GM19023 (cell line): Measurements from ENCODE around the gene RIPK4.
"Not testable (repeated sequence)": the region's sequence is repeated elsewhere in the genome, so short reads cannot be mapped to it uniquely, and the experiment has no call there.

ENCODE experiments used
- ATAC-seq: cut with Tn5 transposase; IDR thresholded peaks from one replicate; pipeline ENCODE4 v1.9.1; 2021; ENCODE audit warnings: mild to moderate bottlenecking, moderate library complexity; ENCODE audit not compliant: unreplicated experiment

RIPK4 gene

DNA sequence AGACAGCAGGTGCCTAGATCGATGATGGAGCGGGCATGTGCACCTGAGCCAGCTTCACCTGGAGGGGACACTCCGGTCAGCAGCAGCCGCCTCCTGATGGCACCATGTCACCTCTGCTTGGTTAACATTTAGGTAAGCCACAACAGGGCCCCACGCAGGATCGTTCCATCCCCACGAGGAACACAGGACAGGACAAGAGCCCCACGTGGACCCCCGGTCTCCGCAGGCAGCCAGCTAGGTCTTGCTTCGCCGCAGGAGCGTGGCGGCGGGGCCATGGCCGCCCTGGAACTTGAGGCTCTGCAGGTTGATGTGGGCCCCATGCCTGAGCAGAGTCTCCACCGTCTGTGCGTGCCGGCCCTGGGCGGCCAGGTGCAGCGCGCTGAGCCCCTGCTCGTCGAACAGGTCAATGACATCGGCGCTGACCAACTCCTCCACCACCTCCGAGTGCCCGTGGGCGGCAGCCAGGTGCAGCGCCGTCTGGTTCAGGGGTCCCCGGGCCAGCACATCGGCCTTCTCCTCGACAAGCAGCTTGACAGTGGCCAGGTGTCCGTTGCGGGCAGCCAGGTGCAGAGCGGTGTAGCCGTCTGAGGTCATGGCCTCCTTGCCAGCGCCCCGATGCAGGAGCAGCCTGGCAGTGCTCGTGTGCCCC is 26.1 kb downstream of the RIPK4 start:
- ATAC-seq = no peak

DNA sequence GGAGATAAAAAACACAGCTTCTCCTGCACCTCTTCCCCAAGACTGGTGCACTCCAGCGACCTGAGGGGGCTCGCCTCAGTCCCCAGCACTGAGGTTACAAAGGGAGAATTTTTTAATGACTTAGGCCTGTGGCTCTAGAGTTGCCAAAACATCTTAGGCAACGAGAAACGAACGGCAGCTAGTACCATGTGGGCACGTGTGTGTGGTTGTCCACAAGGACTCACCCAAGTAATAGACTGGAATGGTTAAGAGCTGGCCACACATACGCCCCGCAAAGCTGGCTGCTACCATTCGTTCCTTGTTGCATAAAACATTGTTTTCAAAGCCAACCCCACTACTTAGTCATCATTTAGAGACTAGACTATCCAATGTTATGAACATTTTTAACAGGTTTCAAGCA is 26.9 kb downstream of the RIPK4 start:
- no peak for ATAC-seq

DNA sequence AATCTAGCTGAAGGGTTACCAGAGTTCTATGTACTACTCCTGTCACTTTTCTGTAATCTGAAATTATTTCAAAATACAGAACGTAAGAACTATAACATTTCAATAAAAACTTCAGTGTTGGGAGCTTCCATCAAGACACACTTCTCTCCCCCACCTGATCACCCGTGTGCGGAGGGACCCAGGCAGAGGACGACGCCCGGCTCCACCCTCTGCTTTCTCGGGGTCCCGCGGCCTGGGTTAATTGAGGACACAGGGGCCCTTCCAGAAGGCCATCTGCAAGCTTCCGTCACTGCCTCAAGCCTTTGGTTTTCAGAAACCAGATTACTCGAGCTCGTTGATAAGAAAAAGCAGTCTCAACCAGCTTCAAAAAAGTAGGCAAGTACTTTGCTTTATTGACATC is 27.8 kb downstream of the RIPK4 start:
- no peak for ATAC-seq

DNA sequence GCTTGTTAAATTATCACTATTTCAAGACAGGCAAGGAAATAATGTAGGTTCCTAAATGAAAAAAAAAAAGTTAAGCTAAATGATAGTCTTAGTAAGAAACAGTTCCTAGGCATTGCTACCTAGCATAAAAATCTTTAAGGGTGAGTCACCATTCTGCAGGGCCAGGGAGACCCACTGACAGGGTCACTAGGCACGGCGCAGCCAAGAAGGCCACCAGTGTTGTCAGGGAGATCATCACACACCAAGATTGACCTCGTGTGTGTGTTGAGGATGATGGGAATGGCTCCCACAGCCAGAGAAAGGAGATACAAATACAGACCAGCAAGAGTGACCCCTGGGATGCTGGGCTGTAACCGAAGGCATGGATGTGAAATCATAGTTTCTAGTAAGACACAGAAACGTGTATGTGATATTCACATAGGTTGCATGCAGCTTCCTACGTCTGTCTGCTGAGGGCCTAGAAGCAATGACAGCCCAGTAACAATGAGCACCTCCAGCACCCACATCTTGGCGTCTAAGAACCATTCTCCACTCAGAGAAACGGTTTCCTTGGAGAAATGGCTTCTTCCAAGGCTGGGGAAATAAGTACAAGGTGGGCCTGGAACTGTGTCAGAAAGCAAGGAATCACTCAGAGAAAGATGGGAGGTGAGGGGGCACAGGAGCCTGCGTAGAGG is 29.1 kb downstream of the RIPK4 start:
- no peak for ATAC-seq

DNA sequence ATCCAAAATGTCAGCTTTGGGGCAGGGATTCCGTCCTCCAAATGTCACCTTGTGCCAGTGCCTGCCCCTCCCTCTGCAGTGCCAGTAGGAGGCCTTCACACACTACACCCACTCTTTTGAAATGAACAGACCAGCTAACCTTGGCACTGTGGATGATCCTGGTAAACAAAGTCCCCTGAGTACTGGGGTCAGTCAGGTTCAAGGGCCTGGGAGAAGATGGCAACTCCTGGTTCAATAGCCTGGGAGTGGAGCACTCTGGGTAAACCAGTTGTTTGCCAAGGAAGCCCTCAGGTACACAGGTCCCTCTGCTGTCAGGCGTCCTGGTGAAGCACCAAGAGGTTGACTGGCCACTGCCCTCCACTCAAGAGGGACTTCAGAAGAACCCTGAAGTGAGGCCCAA is 30.4 kb downstream of the RIPK4 start:
- ATAC-seq = no peak

DNA sequence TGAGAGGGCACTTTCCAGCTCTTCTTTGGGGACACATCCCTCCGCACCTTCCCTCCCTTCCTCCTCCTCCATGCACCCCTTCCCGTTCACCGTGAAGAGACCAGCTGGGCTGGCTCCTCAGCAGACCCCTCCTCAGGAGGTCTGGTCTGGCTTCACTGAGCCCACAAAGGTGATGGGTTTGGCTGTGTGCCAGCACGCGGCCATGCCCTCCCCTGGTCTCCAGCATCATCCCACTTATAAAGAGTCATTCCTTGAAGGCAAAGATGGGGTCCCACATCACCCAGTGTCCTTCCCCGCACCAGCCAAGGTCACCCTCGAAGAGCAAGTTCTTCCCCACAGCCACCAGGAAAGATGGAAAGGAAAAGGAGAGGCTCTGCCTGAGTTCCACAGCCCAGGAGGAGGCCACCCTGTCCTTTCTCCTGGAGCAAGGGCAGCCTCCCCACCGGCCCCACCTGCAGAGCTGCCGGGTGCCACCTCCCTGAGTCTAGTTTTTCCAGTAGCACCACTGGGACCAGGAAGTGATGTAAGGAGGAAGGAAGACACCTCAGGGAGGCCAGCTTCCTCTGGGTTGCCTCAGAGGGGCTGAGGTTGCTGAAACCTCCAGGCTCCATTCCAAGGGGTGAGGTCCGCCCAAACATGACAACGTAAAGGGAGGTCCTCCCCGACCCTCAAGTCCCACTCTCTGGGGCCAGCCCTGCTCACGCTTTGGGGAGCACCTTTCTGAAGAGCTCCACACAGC is 32.7 kb downstream of the RIPK4 start:
- no peak for ATAC-seq

DNA sequence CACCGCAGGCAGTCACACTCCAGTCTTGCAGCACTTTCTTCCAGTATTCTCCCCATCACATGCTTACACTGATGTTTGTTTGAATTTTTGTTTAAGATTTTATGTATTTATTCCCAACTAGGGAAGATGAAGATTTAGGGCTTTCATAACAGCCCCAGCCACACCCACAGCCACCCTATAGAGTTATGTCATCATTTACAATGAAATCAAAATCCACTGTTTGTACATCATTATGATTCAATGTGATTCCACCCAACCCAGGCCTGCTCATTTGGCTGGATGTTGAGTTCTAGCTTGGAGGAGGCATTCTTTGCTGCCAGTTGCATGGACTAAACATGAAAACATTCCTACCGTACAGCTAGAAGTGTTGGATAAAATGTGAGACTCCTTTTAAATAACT is 35.8 kb downstream of the RIPK4 start:
- ATAC-seq = no peak

DNA sequence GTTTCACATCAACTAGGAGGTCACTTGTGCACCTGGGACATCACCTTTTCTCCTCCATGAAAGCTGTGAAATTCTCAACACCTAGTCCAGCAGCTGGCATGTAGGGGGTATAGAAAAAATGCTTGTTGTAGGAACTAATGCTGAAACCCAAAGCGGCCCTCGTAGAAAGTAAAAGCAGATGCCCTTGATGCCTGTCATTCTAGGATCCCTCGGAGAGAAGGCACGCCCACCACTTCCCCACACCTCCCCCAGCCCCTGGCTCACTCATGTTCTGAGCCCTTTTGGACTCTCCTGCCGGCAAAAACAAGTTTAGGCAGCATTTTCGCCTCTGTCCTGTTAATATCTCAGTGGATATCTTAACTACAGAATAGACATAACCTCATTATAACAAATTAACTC is 36.5 kb downstream of the RIPK4 start:
- ATAC-seq = no peak

DNA sequence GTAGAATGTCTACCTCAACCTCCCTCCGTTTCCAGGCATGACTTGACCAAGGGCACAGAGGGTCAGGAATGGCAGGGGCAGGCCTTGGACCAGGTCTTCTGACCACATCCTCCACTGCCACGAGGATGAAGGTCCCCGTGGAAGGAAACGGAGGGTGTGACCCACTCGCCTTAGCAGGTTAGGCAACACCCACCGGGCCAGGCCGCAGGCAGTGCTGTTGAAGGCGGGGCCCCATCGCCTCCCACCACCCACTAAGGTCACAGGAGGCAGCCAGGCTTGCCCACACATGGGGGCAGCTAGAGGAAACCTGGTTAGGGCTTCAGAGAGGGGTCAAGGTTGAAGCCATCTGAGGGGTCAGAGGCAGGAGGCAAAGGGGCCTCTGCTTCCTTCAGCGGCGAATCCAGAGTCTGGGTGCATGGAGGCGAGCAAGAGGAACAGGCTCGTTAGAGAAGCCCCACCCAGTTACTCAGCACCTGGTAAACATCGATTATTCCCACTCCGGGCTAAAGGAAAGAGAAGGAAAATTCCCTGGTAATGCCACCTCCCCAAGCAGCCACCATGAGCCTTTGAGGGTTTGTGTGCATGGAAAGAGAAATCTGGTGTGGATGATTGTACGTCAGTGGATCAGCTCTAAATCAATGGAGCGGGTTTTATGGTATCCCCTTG is 37.0 kb downstream of the RIPK4 start:
- no peak for ATAC-seq

DNA sequence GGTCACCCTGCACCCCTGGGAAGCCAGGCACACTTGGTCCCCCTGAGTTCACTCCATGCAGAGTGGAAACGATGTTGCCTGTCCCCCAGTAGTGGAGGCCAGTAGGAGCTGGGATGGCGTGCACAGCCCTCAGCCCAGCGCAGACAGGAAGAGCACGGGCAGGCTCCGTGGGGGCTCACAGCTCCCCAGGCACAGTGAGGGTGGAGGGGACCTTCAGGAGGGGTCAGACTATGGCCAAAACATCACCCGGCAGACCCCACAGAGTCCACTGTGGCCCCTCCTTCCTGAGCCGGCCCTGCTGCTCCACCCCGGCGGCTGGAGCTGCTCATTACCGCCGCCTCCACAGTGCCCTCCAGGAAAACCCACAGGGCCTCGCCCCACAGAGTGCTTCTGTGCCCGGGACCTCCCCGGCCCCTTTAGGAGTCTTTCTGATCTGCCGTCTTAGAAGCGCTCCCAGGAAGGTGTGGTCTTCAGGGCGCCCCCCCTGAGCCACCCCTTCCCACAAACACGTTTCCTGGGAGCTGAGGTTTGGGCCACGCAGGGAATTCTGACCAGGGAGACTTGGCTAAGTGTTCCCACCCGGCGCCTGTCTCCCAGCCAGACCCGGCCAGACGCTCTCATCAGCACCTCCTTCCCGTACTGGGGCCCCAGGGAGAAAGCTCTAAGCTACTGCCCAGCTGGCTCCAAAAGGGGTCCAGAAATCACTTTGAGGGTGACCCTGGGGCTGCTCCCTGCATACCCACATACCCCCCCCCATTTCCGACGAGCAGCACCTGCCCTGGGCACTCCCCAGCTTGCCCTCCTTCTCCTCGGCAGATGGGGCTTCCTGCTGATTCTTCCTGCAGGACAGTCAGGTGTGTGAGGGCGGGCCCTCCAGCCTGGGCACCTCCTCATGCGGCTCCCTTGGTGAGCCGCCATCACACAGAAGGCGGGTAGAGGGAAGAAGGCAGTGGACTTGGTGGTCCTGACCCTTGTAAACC is 38.8 kb downstream of the RIPK4 start:
- ATAC-seq = no peak

DNA sequence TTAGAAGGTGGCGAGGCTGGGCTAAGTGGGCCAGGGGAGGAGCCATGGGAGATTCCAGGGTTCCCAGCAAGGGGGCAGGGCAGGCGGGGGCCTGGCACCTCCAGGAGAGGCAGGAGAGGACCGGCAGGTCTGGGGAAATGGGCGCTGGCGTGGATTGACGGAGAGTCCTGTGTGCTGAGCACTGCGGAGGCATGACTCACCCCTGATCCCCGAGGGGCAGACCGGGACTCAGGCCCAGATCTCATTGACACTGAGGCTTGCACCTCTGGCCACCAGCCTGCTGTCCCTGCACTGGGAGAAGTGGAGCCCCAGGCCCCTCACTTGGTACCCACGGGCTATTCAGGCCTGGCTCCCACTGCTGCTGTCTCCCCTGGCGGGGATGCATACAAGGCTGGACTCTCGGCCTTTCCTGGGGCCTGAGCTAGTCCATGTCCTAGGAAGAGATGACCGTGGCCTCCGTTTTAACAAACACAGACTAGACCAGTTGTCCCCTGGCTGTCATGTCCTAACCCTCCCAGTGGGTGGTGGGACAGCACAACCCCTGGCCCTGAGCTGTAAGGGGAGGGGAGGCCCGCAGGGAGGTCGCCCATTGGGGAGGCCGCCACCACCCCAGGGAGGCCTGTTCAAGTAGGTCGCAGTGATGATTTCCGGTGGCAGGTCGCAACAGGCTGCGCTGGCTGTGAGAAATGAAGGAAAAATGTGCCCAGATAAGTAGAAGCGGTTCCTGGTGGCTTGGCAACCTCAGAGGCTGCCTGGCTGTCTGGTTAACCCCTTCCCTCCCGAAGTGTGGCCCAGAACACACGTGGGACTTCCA is 39.7 kb downstream of the RIPK4 start:
- ATAC-seq = no peak

DNA sequence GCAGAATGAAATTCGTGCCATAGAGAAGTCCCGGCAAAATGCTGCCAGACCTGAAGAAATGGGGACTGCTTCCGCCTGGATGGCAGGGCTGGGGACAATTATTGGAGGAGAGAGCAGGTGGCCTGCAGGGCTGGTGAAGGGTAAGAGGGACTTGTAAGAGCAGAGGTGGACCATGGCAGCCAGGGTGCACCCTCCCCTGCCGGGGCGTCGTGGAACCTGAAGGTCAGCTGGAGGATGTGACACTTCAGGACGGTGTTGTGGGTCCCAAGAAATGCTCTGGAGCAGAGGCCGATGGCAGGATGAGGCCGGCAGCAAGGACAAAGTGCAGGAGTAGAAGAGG is 40.3 kb downstream of the RIPK4 start:
- no peak for ATAC-seq

DNA sequence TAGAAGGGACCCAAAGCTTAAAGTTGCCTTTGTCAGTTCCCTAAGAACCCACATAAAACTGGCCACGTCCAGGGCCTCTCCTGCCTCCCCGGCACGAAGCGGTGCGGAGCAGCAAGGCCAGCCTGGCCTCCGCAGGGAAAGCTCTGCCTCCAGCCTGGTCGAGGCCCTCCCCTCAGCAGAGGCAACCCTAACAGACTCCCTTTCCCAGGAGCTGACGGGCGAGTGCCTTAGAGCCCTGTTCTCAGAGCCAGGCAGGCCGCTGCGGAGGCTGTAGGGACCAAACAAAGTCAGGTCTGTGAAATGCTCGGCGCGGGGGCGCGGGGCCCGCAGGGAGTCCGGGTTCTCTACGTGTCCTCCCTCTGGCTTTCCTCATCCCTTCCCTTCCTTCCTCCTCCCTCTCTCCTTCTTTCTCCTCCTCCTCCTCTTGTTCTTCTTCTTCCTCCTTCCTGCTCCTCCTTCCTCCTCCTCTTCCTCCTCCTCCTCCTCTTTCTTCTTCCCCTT is 40.7 kb downstream of the RIPK4 start:
- no peak for ATAC-seq

DNA sequence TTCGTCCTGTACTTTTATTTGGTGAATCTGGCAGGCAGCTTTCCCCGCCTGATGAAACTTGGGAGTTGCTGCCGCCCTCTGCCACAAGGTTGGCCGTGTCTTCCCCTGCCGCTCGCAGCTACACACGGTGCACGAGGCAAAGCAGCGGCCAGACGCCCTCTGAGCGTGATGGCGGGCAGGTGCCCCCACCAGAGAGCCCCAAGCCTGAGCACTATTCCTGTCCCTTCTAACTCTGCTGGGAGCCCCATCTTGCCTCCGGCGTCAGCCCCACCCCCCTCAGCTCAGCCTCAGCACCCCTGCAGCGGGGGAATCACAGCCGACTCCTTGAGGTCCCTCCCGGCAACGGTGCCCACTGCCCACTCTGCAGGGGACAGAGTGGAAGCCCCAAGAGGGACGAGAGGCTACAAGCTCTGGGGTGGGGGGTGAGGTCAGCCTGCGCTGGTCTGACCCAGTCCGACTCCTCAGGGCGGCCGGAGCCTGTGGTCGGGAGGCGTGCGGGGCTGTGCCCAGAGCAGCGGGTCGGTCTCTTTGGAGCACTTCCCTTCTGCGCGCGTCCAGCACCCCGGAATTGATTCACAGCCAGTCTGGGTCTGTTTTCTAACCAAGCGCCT is 41.3 kb downstream of the RIPK4 start:
- no peak for ATAC-seq

DNA sequence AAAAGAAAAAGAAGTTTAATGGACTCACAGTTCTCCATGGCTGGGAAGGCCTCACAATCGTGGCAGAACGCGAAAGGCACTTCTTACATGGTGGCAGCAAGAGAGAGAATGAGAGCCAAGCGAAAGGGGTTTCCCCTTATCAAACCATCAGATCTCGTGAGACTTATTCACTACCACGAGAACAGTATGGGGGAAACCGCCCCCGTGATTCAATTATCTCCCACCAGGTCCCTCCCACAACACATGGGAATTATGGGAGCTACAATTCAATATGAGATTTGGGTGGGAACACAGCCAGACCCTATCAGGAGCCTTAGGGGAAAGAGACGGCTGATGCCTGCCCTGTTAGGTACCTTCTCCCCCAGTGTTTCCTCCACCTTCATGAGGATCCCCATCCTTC is 43.0 kb downstream of the RIPK4 start:
- not testable (repeated sequence) for ATAC-seq

DNA sequence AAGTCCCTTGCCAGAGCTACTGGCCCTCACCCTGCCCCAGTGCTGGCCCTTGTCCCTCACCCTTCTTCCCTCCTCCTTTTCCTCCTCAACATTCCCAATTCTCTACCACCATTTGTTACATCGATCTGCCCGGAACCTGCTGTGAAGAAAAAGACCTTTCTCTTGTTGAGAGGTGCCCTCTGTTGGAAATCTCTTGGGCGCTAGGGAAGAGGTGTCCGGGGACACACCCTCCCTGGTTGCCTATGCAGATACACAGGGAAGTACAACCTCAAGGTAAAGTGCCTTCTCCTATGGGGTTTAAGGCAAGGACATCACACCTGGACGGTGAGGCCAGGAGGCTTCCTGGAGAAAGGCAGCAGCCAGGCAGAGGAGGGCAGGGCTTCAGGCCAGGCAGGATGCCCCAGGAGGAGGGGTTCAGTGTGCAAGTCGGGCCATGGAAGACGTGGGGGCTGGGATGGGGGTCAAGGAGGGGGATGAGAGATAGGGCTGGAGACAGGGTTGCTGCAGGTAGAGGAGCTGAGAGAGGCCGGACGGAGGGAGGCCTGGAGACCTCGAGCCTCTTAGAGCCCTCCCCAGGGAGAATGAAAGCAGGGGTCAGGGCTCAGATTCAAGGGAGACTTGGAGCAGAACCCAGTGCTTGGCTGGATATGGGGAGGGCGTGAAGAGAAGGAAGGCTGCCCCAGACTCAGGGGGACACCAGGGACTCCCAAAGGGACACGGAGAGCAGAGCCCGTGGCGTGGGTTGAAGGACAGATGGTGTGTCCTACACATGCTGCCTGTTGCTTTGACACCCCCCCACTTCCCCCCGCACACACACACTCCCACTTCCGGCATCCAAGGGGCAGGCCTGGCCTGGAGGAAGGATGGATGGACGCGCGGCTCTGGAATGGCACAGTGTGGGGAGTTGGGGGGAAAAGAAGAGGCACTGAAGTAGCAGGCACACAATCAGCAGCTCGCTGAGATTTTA is 44.5 kb downstream of the RIPK4 start:
- ATAC-seq = no peak

DNA sequence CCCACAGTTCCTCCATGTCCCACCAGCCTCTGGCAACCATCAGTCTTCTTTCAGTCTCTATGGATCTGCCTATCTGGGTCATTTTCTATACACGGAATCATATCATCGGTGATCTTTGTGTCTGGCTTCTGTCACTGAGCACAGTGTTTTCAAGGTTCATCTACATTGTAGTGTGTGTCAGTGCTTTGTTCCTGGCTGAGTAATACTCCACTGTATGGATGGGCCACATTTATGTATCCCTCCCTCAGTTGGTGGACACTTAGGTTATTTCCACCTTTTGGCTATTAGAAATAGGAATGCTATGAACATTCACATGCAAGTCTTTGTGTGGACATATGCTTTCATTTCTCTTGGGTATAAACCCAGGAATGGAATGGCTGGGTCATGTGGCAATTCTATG is 46.6 kb downstream of the RIPK4 start:
- no peak for ATAC-seq

DNA sequence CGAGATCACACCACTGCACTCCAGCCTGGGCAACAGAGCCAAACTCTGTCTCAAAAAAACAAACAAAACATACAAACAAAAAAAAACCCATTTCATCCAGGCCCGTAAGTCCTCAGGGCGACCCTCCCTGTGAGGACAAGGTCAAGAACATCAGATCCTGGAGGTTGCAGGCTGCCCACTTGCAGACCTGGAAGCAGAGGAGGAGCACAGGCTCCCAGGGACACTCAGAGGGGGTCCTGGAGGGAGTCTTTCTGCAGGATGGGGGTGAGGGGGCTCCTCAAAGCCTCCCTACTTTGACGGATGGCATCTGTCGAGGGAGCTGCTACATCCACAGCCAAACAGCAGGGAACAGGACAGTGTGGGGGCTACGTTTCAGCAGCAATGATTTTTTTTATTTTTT is 47.2 kb downstream of the RIPK4 start:
- ATAC-seq = no peak
